Esophagus muscularis mucosa (tissue), 4 donors: ENCODE data around the gene ITPRID2. TPM values are rescaled to one million over a fixed set of nuclear protein-coding genes. Genes with fewer than 3 reads are reported as not detected.

Source experiments
- DNase-seq: peaks from one replicate; pipeline ENCODE4 v3.0.0-alpha.2; 2017; ENCODE audit errors: extremely low spot score
- H3K27ac ChIP-seq, 4 donors: fragments of 200-600 bp; sonication (generic); replicated peaks in 1 of 4; 1 replicate in 3 of 4; 2 replicates in 1 of 4; pipeline ENCODE4 v1.5.1; 2016 to 2019; ENCODE audit warnings: mild to moderate bottlenecking in 1 of 4
- H3K27me3 ChIP-seq, 4 donors: fragments of 200-600 bp; sonication (generic); one replicate each; pipeline versions ENCODE4 v1.5.1 to v1.6.0; 2016 to 2019
- H3K36me3 ChIP-seq, 4 donors: fragments of 200-600 bp; sonication (generic); one replicate each; pipeline ENCODE4 v1.5.1; 2016 to 2019
- H3K4me1 ChIP-seq, 4 donors: fragments of 200-600 bp; sonication (generic); one replicate each; pipeline ENCODE4 v1.5.1; 2016 to 2019
- H3K4me3 ChIP-seq, 4 donors: fragments of 200-600 bp; sonication (generic); 1 replicate in 2 of 4; 2 replicates in 2 of 4; pipeline ENCODE4 v1.5.1; 2016 to 2019; ENCODE audit warnings: mild to moderate bottlenecking in 4 of 4, moderate library complexity in 1 of 4
- H3K9me3 ChIP-seq, 4 donors: fragments of 200-600 bp; sonication (generic); 1 replicate in 3 of 4; 2 replicates in 1 of 4; pipeline ENCODE4 v1.5.1; 2016 to 2019
- EP300 ChIP-seq: sonication (generic); formaldehyde crosslinking; IDR thresholded peaks from one replicate; pipeline ENCODE4 v1.6.1; 2017; ENCODE audit warnings: antibody characterized with exemption
- POLR2A ChIP-seq: fragments of 450-650 bp; IDR thresholded peaks from one replicate; pipeline ENCODE4 v1.6.1; 2017; ENCODE audit warnings: antibody characterized with exemption, moderate library complexity, mild to moderate bottlenecking, low read depth
- POLR2AphosphoS5 ChIP-seq, 2 donors: sonication (generic); formaldehyde crosslinking; IDR thresholded peaks; one replicate each; pipeline ENCODE4 v1.6.1; 2017; ENCODE audit warnings: antibody characterized with exemption in 2 of 2
- WGBS: methylation state at CpG from one replicate; pipeline ENCODE4 v1.1.5; 2018; 5-methylcytosine and 5-hydroxymethylcytosine counted together
- intact Hi-C: fragments of 100-400 bp; cut with DNase I; formaldehyde crosslinking; loops from one replicate; pipeline ENCODE4 v1.15.1; 2023
- total RNA-seq, 4 donors: library from RNA; depleted of rRNA; stranded (reverse); fragments of >200 nt; gene quantifications; one replicate each; pipeline versions ENCODE4 v1.1.0 to v1.2.1, GENCODE V29; 2016
- TF ChIP-seq, protein P1 (sequence below), 3 experiments: fragments of 200-600 bp in 2 of 3; fragments of 450-650 bp in 1 of 3; sonication (generic) in 2 of 3; IDR thresholded peaks; one replicate each; pipeline ENCODE4 v1.5.1; 2017 to 2019; ENCODE audit warnings: antibody characterized with exemption in 3 of 3, mild to moderate bottlenecking in 2 of 3, moderate library complexity in 1 of 3

The ITPRID2 gene
- total RNA-seq, 4 donors from 2014 or later: 98.6 to 113 (median 103) TPM

DNA sequence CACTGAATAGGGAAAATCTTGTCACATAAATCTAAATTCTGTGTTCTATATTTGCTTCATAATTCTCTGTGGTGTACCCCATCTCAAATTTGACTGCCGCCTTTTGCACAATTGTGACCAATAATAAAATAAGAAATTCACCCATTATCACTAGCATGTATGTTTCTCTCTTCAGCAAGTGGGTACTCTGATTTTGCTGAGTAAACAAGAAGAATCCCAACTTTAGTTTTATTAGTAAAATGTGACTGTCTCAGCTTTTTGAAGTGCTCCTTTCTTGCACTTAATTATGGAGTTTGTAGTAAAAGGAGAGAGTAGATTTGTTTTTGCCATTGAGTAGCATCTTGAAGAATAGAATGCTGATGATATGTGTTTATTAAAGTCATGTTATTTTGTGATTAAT is 16.1 kb downstream of the ITPRID2 start:
- Histone ChIP-seq H3K27ac (no peak overlapping the region), H3K36me3 (peaks cover 6 to 49% (median 26%) of the 10 kb centered on the region in 4 donors), H3K27me3 (no peaks in the 10 kb centered on the region), H3K4me3 (no peak overlapping the region), H3K4me1 (peaks cover 7 to 55% (median 47%) of the 10 kb centered on the region in 4 donors), H3K9me3 (no peaks in the 10 kb centered on the region)
- intact Hi-C loops: no loop called here
- 96% methylated on average over 1 of the region's 1 CpG for WGBS
- DNase-seq: no peak
- TF ChIP-seq POLR2AphosphoS5 (IDR thresholded peaks at IDR 0.05): no peak
- TF ChIP-seq, protein P1, sequence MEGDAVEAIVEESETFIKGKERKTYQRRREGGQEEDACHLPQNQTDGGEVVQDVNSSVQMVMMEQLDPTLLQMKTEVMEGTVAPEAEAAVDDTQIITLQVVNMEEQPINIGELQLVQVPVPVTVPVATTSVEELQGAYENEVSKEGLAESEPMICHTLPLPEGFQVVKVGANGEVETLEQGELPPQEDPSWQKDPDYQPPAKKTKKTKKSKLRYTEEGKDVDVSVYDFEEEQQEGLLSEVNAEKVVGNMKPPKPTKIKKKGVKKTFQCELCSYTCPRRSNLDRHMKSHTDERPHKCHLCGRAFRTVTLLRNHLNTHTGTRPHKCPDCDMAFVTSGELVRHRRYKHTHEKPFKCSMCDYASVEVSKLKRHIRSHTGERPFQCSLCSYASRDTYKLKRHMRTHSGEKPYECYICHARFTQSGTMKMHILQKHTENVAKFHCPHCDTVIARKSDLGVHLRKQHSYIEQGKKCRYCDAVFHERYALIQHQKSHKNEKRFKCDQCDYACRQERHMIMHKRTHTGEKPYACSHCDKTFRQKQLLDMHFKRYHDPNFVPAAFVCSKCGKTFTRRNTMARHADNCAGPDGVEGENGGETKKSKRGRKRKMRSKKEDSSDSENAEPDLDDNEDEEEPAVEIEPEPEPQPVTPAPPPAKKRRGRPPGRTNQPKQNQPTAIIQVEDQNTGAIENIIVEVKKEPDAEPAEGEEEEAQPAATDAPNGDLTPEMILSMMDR (IDR thresholded peaks at IDR 0.05): no peak
- TF ChIP-seq EP300: no peak
- TF ChIP-seq POLR2A: no peak

GRCh38 chr2:181910028-181910831 is 18.7 kb downstream of the ITPRID2 start:
- H3K27me3 ChIP-seq: no peaks in the 10 kb centered on the region
- H3K36me3 ChIP-seq: peaks cover 9 to 63% (median 29%) of the 10 kb centered on the region in 4 donors
- WGBS: 65% methylated on average over 2 of the region's 2 CpGs
- DNase-seq: no peak
- H3K9me3 ChIP-seq: no peaks in the 10 kb centered on the region
- no peak overlapping the region for H3K27ac ChIP-seq
- no peak for TF ChIP-seq POLR2AphosphoS5 (IDR thresholded peaks at IDR 0.05)
- TF ChIP-seq EP300: no peak
- TF ChIP-seq, protein P1 (IDR thresholded peaks at IDR 0.05): no peak
- TF ChIP-seq POLR2A: no peak
- no peak overlapping the region for H3K4me3 ChIP-seq
- intact Hi-C loops: no loop called here
- peaks cover 7 to 32% (median 23%) of the 10 kb centered on the region in 4 donors for H3K4me1 ChIP-seq

GRCh38 chr2:181911830-181912229 is 20.3 kb downstream of the ITPRID2 start:
- WGBS: 77% methylated on average over 2 of the region's 2 CpGs
- Histone ChIP-seq H3K27ac (no peak overlapping the region), H3K4me3 (no peak overlapping the region), H3K36me3 (peaks cover 22 to 71% (median 40%) of the 10 kb centered on the region in 4 donors), H3K27me3 (no peaks in the 10 kb centered on the region), H3K4me1 (peaks cover 7 to 28% (median 17%) of the 10 kb centered on the region in 4 donors), H3K9me3 (no peaks in the 10 kb centered on the region)
- intact Hi-C loops: no loop called here
- TF ChIP-seq EP300: no peak
- no peak for TF ChIP-seq POLR2A
- TF ChIP-seq, protein P1 (IDR thresholded peaks at IDR 0.05): no peak
- TF ChIP-seq POLR2AphosphoS5 (IDR thresholded peaks at IDR 0.05): no peak
- DNase-seq: no peak

- WGBS: 86% methylated on average over 1 of the region's 1 CpG
- peaks cover 46 to 99% (median 63%) of the 10 kb centered on the region in 4 donors for H3K36me3 ChIP-seq
- intact Hi-C loops: no loop called here
These were observed 23.6 kb downstream of the ITPRID2 start for GRCh38 chr2:181915102-181915501.

More at GRCh38 chr2:181915102-181915501, 23.6 kb downstream of the ITPRID2 start:
- TF ChIP-seq POLR2A (no peak), EP300 (no peak), POLR2AphosphoS5 (IDR thresholded peaks at IDR 0.05) (no peak)
- TF ChIP-seq, protein P1 (IDR thresholded peaks at IDR 0.05): no peak
- H3K27me3 ChIP-seq: no peaks in the 10 kb centered on the region
- no peak overlapping the region for H3K27ac ChIP-seq
- DNase-seq: no peak
- no peak overlapping the region for H3K4me3 ChIP-seq
- no peaks in the 10 kb centered on the region for H3K9me3 ChIP-seq
- H3K4me1 ChIP-seq: peaks cover 0 to 13% (median 5%) of the 10 kb centered on the region in 4 donors
